Measurements from ENCODE around the gene CPT1B. TPM values are rescaled to one million over a fixed set of nuclear protein-coding genes. Genes with fewer than 3 reads are reported as not detected.
"Not testable (repeated sequence)": the region's sequence is repeated elsewhere in the genome, so short reads cannot be mapped to it uniquely, and the experiment has no call there.

The CPT1B gene
- total RNA-seq, 1 donor from 2014 or later: 0.43 TPM

DNA sequence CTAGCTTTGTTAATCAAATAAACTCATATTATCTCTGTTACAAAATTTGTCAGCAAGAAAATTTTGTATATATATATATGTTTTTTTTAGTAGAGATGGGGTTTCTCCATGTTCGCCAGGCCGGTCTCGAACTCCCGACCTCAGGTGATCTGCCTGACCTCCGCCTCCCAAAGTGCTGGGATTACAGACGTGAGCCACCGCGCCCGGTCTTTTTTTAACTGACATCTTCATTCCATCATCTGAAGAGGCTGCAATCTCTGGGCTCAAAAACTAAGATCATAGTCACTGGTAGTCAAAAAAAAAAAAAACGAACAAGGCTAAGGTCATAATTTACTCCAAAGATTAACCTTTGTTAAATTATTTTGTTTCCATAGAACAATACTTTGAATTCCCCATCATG, 37.8 kb downstream of the CPT1B start:
- DNase-seq (ENCODE audit: low spot score in 2 of 2): no peak
- TF ChIP-seq, protein P1, sequence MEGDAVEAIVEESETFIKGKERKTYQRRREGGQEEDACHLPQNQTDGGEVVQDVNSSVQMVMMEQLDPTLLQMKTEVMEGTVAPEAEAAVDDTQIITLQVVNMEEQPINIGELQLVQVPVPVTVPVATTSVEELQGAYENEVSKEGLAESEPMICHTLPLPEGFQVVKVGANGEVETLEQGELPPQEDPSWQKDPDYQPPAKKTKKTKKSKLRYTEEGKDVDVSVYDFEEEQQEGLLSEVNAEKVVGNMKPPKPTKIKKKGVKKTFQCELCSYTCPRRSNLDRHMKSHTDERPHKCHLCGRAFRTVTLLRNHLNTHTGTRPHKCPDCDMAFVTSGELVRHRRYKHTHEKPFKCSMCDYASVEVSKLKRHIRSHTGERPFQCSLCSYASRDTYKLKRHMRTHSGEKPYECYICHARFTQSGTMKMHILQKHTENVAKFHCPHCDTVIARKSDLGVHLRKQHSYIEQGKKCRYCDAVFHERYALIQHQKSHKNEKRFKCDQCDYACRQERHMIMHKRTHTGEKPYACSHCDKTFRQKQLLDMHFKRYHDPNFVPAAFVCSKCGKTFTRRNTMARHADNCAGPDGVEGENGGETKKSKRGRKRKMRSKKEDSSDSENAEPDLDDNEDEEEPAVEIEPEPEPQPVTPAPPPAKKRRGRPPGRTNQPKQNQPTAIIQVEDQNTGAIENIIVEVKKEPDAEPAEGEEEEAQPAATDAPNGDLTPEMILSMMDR (IDR thresholded peaks at IDR 0.05): no peak
- H3K4me3 ChIP-seq: no peak overlapping the region
- H3K27me3 ChIP-seq: no peaks in the 10 kb centered on the region
- H3K9me3 ChIP-seq: no peaks in the 10 kb centered on the region
- intact Hi-C loops (cut with DNase I): no loop called here
- peak overlapping the region; percentile 76 to 77 for H3K27ac ChIP-seq
- peaks cover 3 to 6% of the 10 kb centered on the region in 2 donors for H3K4me1 ChIP-seq
- no peaks in the 10 kb centered on the region for H3K36me3 ChIP-seq

DNA sequence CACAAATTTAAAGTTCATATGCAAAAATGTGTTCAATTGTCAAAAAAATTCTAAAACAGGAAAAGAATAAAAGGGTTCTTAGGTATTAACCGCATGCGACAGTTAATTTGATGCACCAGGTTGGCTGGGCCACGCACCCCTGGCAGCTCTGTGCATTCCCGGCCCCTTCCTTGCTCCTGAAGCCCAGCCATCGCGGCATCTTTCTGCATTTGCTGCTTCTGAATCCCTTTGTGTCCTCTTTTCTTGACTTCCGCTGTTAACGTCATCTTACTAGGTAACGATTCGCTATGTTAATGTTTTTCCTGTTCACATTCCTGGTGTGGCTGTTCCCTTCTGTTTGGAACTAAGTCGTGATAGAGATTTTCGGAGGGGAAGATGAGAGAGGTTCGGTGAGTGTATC, 40.5 kb downstream of the CPT1B start:
- intact Hi-C loops (cut with DNase I): no loop called here
- Histone ChIP-seq H3K4me3 (no peak overlapping the region), H3K36me3 (no peaks in the 10 kb centered on the region), H3K4me1 (peaks cover 0 to 4% of the 10 kb centered on the region in 2 donors), H3K9me3 (no peaks in the 10 kb centered on the region), H3K27ac (peak overlapping the region; percentile 76 to 77), H3K27me3 (no peaks in the 10 kb centered on the region)
- TF ChIP-seq, protein P1 (IDR thresholded peaks at IDR 0.05): no peak
- no peak for DNase-seq (ENCODE audit: low spot score in 2 of 2)

DNA sequence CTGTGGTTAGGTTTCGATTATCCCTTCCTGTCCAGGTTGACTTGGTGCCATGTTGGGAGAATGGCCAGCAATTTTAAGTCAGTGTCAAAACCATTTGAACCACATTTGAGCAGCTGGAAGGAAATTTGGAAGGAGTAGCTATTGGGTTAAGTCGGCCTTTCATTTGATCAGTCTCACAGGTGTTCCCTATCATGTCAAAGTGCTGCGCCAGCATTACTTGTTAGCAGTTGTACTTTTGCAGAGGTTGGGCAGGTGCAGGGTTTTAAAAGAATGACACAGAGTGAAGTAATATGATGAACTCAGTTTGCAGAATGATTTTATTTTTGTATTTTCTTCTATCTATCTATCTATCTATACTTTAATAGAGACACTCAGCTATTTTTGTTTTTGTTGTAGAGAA, 42.0 kb downstream of the CPT1B start:
- H3K36me3 ChIP-seq: no peaks in the 10 kb centered on the region
- peaks cover 8% of the 10 kb centered on the region for H3K27me3 ChIP-seq
- no peak overlapping the region for H3K27ac ChIP-seq
- H3K9me3 ChIP-seq: no peaks in the 10 kb centered on the region
- intact Hi-C loops (cut with DNase I): no loop called here
- peaks cover 10 to 17% of the 10 kb centered on the region in 2 donors for H3K4me1 ChIP-seq
- DNase-seq (ENCODE audit: low spot score in 2 of 2): no peak
- no peak overlapping the region for H3K4me3 ChIP-seq
- TF ChIP-seq, protein P1 (IDR thresholded peaks at IDR 0.05): no peak

DNA sequence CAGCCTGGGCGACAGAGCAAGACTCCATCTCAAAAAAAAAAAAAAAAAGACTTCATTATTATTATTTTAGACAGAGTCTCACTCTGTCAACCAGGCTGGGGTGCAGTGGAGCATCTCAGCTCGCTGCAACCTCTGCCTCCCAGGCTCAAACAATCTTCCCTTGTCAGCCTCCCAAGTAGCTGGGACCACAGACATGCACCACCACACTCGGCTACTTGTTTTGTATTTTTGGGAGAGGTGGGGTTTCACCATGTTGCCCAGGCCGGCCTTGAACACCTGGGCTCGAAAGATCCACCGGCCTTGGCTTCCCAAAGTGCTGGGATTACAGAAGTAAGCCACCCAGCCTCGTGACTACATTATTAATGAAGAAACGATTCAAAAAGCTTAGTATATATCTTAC, 43.1 kb downstream of the CPT1B start:
- Histone ChIP-seq H3K27ac (no peak overlapping the region), H3K4me3 (no peak overlapping the region), H3K36me3 (no peaks in the 10 kb centered on the region), H3K4me1 (peaks cover 12 to 25% of the 10 kb centered on the region in 2 donors), H3K9me3 (no peaks in the 10 kb centered on the region), H3K27me3 (peaks cover 11% of the 10 kb centered on the region)
- no peak for DNase-seq (ENCODE audit: low spot score in 2 of 2)
- TF ChIP-seq, protein P1 (IDR thresholded peaks at IDR 0.05): no peak
- intact Hi-C loops (cut with DNase I): no loop called here

DNA sequence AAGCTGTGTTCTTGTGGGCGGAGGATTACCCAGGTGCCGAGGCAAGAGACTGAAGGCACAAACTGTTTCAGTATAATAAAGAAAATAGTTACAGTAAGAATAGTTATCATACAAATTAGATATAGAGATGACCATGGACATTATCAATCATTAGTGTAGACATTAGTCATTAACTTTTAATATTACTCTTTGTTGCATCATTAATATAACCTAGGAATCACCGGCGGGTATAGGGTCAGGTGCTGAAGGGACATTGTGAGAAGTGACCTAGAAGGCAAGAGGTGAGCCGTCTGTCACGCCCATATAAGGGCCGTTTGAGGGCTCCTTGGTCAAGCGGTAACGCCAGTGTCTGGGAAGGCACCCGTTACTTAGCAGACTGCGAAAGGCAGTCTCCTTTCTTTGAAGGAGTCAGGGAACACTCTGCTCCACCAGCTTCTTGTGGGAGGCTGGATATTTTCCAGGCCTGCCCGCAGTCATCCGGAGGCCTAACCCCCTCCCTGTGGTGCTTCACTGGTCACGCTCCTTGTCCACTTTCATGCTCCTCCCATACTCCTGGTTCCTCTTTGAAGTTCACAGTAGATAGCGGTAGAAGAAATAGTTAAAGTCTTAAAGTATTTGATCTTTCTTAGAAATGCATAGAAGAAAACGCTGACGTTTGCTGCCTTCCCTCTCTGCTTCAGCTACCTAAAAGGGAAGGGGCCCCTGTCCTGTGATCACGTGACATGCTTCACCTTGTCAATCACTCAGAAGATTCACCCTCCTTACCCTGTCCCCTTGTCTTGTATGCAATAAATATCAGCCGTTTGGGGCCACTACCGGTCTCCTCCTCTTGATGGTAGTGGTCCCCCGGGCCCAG, 44.1 kb downstream of the CPT1B start:
- H3K36me3 ChIP-seq; H3K9me3 ChIP-seq; H3K4me3 ChIP-seq; H3K27ac ChIP-seq; DNase-seq (ENCODE audit: low spot score in 2 of 2); intact Hi-C loops (cut with DNase I): not testable (repeated sequence)
- H3K27me3 ChIP-seq: peaks cover 11% of the 10 kb centered on the region
- peaks cover 12 to 28% of the 10 kb centered on the region in 2 donors for H3K4me1 ChIP-seq
